ENCODE data around the gene MOXD1.
"Not testable (repeated sequence)": the region's sequence is repeated elsewhere in the genome, so short reads cannot be mapped to it uniquely, and the experiment has no call there.

MOXD1 gene

GRCh38 chr6:132351986-132352385, 49.3 kb downstream of the MOXD1 start:
- DNase-seq: not testable (repeated sequence)

GRCh38 chr6:132348231-132348630, 53.0 kb downstream of the MOXD1 start:
- no peak for DNase-seq

GRCh38 chr6:132344811-132345210, 56.5 kb downstream of the MOXD1 start:
- DNase-seq: no peak

GRCh38 chr6:132341646-132342045, 59.6 kb downstream of the MOXD1 start:
- DNase-seq: no peak

GRCh38 chr6:132334521-132334885, 66.8 kb downstream of the MOXD1 start:
- no peak for DNase-seq

- no peak for DNase-seq
Measured at GRCh38 chr6:132333639-132334520, 67.4 kb downstream of the MOXD1 start.

GRCh38 chr6:132330759-132331158, 70.5 kb downstream of the MOXD1 start:
- no peak for DNase-seq

GRCh38 chr6:132322398-132322797, 78.9 kb downstream of the MOXD1 start:
- DNase-seq: no peak

GRCh38 chr6:132320007-132320406, 81.3 kb downstream of the MOXD1 start:
- DNase-seq: no peak

GRCh38 chr6:132316970-132317369, 84.3 kb downstream of the MOXD1 start:
- no peak for DNase-seq

GRCh38 chr6:132314432-132314831, 86.8 kb downstream of the MOXD1 start:
- DNase-seq: no peak

- no peak for DNase-seq
Measured at GRCh38 chr6:132310921-132311320, 90.4 kb downstream of the MOXD1 start.

- not testable (repeated sequence) for DNase-seq
Measured at GRCh38 chr6:132310151-132310550, 91.1 kb downstream of the MOXD1 start.

GRCh38 chr6:132304891-132305305, 96.4 kb downstream of the MOXD1 start:
- no peak for DNase-seq

- DNase-seq: peak; percentile 11
Measured at GRCh38 chr6:132300323-132300949, 100.8 kb downstream of the MOXD1 start.

GRCh38 chr6:132298344-132298949, 102.8 kb downstream of the MOXD1 start:
- peak; percentile 25 for DNase-seq

GRCh38 chr6:132289756-132290155, 111.5 kb downstream of the MOXD1 start:
- no peak for DNase-seq

- DNase-seq: no peak
Measured at GRCh38 chr6:132287101-132287500, 114.2 kb downstream of the MOXD1 start.

GRCh38 chr6:132286298-132287019, 114.8 kb downstream of the MOXD1 start:
- DNase-seq: no peak

GRCh38 chr6:132285004-132285780, 116.1 kb downstream of the MOXD1 start:
- DNase-seq: no peak

GRCh38 chr6:132282696-132283095, 118.6 kb downstream of the MOXD1 start:
- DNase-seq: no peak

- DNase-seq: no peak
Measured at GRCh38 chr6:132280436-132280835, 120.8 kb downstream of the MOXD1 start.

Data from activated CD4-positive, alpha-beta T cell treated with anti-CD3 and anti-CD28 coated beads, Interleukin-2, amount 50 U/mL, for 16 hours (primary cell).